DMS114 treated with DMSO at 0.1 percent for 48 hours (cell line): ENCODE results near the gene NTRK2.

Experiments used
- DNase-seq: peaks from one replicate; lab custom pipeline; 2025; ENCODE audit not compliant: unreplicated experiment; lab: John Stamatoyannopoulos, UW

NTRK2 gene

DNA sequence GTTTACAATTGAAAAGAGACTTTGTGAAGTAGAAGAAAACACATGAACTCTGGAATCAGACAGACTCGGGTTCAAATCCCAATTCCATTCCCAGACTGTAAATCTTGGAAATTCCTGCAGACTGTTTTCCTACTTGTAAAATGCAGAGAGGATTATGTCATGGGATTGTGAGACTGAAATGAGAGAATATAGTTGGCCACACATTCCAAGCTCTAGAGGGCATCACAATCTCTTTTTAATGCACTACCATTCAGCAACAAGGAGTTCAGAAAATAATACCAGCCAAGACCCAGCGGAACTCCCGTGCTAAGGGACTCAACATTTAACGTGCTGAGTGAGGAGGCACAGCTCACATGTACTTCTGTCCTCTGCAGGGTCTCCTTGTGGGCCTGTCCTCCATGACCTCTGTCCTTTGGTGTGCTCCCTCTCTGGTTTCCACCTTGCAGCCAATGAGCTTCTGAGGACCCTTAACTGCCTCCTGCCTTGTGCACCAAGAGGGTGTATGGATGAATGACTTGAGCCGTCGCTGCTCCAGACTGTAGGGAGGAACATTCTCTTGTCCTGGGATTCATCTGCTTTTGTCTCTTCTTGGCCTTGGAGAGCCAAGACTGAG lies 263.5 kb downstream of the NTRK2 start:
- no peak for DNase-seq

DNA sequence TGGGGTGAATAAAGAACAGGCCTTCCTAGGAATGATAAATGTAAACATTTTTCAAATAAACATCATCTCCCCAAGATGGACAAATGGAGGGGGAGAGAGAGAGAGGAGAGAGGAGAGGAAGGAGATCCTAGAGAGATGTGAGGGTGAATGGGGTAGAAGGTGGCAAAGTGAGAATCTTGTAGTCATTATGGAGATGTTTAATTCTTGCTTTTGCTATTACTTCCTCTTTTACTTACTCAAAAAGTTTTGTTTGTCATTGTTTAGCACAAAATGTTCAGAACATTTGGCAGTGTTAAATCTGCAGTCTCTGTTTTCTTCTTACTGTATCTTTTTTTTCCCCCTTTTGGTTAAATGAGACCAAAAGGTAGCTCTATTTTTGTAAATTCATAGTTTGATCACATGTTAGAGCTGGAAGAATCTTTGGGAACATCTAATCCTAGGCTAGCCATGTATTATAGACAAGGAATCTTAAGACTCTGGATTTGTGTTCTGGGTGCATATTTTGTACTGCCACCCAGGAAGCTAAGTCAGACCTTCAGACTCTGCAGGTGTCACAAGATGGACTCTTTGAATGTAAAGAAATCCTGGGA lies 266.1 kb downstream of the NTRK2 start:
- DNase-seq: no peak

DNA sequence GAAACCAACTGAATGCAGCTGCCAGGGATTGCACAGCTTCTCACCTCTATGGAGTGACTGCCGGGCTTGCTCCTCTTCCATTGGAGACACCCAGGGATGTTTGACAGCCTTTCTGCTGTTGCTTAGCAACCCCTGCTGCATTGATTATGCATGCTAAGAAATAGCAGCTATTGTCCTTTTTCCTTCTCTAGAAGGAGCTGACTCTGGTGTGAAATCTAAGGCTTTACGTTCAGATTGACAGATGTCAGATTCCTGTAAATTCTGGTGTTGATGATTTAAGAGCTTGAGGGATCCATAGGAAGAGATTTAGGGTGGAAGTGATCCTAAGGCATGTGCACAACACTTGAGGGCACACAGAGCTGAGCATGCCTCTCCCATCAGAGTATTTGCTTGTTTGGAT lies 267.7 kb downstream of the NTRK2 start:
- DNase-seq: no peak

DNA sequence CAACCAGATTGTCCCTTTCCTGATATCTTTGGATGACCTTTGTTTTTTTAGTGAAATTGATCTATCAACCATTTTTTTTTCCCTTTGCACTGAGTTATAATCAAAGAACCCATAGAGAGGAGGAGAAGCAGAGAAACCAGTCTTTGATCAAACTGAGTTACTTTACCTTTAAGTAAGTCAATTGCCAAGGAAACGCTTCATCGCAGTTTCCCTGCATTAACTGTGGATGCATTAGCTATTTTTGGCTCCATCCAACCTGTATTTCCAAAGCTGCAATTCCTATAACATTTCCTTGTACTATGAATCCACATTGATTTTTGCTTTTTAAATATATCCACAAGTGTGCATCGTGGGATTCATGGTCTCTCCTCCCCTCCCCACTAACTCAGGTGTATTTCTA lies 268.1 kb downstream of the NTRK2 start:
- DNase-seq: no peak

DNA sequence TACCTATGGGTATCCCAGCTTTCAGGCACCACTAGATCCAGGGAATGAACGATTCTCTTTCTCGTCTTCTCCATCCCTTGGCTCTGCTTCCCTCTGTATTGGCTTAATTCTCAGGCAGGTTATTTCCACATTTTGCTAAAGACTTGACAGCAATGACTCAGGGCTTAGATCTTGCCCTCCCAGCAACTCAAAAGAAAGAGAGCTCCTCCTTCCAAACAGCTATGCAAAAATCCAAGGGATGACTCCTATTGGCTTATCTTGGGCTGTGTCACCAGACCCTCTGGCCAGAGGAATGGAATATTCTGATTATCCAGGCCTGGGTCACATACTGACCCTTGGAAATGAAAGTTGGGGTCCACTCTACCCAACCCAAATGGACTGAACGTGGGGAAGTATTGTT lies 270.2 kb downstream of the NTRK2 start:
- DNase-seq: no peak

DNA sequence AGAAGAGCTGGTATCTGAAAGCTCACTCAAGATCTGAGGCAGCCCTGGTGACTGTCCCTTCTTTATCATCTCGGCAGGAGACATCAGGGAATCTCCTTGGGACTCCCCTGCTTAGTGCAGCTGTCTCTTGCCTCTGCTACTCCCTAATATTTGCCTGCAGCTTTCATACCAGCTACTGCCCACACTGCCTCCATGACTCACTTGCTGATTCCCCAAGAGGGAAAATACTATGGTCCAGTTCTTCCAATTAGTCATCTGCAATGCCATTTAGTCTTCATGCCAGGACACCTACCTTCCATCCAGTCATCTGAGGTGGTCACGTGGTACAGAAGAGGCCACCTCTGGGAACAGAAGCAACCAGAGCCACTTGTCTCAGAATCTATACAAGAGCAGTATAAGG lies 270.8 kb downstream of the NTRK2 start:
- DNase-seq: no peak

DNA sequence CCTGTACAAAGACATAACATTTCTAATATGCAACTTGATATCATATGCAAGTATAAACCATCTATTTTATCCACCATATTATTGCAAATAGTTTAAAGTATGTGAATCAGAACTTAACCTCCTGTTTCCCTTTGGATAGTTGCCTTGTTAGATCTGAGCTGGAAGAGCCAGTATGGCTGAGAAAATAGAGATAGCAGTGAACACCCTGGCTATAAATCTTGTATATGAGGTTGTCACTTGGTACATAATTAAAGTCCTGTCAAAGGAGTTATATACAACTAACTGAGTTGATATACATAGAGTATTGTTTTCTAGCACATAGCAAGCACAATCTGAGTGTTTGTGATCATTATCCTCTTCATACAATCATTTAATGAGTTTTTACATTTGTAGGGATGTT lies 272.3 kb downstream of the NTRK2 start:
- DNase-seq: no peak

DNA sequence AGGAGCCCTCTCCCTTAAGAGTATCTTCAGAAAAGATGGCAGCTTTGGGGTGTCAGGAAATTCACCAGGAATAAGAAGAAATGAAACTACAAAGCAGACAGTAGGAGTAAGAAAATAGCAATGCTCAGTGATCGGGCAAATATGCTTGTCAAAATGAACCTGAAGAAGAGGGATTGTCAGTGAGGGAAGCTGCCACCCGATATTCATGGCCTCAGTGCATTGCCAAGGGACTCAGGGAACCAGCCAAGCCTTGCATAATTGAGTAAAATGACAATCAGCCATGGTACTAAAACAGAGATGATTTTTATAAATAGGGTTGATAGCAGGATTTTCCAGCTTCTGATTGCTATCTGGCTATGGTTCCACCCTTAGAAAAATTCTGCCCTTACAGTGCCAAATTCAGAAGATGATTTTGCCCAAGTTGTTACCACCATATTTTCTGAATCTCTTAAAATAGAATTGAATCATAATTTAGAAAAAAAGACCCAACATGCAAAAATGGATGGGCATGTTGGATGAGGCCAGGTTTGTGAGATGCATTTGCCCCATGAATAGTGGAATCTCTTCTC lies 274.0 kb downstream of the NTRK2 start:
- no peak for DNase-seq

DNA sequence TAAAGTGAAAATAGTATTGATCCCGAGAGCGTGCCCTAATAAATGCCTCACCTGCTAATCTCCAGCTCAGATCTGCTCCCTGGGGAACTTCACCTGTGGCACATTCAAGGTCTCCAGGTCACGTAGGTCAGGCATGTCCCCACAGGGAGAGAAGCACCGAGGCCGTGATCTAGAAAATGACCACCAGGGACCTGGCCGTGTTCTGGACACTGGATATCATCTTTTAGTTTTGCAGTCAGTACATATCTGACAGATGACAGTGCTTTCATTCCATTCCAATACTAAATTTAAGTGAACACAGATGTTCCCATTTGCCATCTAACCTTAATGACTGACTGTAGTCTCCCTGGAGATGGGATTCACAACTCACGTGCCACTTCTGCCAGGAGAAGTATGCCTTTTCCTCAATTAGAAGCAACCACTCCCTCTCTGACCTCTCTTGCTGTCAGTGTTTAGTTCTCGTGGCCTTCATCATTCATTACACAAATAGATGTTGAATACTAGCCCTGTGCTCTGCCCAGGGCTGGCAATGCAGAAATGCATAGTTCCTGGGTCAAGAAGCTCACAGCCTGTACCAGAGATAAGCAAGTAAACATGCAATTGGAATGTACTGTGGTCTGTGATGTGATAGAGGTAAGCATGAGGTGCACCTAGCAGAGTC lies 276.5 kb downstream of the NTRK2 start:
- DNase-seq: no peak

DNA sequence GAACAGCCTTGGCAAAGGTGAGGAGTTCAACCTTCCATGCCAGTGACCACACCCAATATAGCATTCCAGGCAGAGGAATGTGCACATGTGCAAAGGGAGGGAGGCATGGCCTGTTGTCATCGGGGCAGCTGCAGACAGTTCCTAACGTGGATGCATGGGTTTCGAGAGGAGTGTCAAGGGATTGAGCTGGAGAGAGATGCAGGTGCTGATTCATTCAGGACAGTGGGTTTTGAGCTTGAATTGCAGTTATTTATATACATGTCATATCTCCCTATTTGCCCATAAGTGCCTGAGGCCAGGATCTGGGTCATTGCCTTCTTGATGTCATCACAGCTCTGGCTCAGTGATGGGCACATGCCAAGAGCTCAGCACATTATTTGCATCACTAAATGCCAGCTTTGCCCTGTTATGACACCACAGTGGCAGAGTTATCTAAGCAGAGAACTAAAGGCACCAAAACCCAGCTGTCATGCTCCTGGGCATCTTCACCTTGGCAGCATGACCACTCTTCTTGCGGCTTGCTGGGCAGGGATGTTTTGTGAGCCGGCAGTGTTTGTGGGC lies 278.0 kb downstream of the NTRK2 start:
- no peak for DNase-seq

DNA sequence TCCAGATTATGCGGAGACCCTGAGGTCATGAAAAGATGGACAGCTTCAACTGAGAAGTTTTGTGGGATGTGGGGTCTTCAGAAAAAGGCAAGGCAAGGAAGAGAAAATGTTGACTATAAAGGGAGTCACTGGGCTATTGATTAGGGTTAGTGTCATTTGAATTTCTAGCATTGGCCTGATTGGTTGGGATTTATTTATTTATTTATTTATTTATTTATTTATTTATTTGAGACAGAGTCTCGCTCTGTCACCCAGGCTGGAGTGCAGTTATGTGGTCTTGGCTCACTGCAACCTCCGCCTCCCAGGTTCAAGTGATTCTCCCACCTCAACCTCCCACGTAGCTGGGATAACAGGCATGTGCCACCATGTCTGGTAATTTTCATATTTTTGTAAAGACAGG lies 279.7 kb downstream of the NTRK2 start:
- no peak for DNase-seq

DNA sequence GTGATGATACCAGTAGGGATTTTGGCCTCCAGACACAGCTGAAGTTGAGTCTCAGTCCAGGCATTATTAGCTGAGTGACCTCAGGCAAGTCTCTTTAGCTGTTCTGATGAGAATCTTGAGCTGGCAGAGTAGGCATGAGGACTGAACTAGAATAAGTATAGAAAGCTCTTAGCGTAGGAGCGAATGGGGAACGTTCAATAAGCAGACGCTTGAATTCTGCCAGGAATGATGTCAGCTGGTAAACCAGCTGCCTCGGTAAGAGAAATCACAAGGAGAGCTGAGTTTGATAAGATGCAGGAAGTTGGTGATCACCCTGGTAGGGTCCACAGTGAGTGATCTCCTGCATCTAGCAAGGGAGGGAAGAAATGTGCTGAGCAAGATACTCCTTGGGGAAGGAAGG lies 280.4 kb downstream of the NTRK2 start:
- DNase-seq: no peak

DNA sequence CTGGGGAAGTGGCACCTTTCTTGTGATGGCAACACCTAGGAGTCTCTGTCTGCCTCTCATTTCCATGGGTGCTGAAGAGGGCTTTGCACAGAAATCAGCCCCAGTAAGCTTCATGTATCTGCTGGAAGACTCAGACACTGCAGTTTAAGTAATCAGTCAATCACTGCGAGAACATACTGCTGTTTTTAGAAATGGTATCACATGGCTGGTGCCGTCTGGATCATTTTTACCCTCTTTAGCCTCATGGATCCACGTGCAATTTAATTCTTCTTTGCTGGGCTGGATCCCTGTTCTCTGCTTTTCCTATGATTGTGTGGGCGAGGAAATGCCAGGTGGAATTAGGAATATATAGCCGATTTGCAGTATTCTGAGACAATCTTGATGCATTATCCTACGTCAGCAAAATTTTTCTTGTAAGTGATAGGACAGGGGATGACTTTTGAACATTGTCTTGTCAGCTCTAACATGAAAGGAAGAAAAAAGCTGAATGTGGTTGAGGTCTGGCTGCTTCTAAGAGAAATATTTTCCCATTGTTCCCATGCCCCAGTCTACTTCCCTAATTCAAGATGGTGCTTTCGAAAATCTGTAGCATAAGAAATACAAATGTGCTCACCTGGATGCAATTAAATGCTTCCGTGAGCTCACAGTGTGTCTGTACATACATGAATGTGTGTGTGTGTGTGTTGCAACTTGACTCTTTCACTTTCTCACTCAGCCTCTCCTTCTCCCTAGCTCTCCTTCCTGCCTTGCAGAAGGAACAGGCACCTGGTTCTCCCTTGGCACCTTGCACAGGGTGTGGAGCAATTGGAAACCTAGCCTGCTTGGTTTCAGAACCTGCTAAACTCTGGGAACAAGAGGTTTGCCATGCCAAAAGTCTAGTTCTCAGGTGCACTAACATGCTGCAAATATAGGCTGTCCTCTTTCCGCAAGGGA lies 281.6 kb downstream of the NTRK2 start:
- DNase-seq: no peak

DNA sequence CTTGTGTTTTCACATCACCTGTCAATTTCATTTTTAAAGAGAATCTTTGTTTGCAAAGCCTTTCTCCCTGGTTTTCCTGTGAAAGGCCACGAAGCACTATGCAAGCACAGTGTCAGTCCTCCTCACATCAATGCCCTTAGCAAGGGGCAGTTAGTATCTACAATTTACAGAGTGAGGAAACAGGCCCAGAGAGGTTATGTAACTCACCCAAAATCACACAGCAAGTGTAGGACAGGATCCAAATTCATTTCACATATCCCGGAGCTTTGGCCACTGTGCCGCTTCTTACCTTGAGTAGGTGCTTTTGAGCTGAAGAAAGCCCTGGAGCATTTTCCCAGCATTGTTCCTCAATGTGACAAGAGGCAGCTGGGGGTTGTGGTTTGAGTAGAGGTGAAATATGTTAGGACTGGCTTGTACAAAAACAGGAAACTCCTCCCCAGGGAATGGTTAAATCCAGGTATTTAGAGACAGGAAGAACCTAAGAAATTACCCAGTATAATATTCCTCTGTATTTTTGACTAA lies 283.8 kb downstream of the NTRK2 start:
- DNase-seq: no peak

DNA sequence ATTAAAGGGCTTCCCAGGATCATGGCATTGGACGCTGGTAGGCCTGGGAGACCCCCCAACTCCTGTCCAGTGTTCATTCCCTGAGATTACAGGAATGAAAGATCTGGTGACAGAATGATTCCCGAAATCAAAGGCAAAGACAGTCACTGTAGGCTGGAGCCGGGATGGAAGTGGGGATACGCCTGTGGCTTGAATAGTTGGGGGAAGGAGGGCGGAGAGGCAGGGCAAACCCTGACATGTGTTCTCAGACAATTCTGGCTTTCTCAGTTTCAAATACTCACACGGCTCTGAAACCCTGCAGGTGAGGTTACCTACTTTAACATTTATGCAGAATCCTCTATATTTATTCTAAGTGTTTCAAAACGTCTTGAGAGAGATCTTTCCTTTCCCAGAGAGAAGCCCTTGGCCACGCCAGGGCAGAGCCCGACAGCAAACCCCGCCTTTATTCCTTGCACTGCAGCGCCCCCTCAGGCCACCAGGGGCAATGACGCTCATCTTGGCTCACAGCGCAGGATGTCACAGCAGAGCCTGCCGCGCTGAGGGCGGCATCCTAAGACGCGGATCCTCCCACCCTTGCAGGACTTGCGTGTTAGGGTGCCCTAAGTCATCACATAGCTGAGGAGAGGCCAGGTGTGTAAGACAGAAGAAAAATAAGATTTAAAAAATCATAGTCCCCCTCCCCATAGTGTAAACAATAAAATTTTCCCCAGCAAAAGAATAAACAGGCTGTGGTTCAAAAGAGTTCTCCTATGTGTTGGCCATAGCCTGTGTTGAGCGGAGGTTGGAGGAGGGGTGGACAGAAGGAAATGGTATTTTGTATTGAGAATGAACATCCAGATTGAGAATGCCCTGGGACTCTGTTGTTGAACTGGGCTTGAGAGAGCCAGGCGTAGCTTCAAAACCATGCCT lies 284.5 kb downstream of the NTRK2 start:
- no peak for DNase-seq

DNA sequence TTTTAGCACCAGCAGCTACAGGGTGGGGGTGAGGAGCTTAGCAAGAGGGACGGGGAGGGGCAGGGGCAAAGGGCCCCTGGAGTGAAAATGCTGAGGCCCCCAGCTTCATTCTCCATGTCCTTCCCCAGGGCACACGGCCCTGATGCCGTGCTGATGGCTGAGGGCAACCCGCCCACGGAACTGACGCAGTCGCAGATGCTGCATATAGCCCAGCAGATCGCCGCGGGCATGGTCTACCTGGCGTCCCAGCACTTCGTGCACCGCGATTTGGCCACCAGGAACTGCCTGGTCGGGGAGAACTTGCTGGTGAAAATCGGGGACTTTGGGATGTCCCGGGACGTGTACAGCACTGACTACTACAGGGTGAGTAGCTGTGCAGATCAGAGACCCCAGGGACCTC lies 285.6 kb downstream of the NTRK2 start:
- DNase-seq: no peak

DNA sequence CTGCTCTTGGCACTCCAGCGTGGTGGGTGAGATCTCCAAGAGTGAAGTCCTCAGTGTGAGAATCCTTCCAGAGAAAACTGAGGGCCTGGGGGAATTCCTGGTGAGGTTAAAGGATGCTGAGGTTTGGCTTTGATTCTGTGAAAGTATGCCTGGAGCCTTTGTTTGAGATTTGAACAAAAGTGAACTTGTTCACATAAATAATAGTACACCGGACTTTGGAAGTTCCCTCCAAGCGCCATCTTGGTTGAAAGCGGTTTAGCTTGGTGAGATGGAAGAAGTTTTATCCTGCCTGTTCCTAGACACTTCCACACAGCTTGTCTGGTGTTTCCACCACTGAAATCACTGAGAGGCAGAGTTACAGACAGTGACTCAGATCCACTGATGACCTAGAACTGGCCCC lies 286.4 kb downstream of the NTRK2 start:
- no peak for DNase-seq

DNA sequence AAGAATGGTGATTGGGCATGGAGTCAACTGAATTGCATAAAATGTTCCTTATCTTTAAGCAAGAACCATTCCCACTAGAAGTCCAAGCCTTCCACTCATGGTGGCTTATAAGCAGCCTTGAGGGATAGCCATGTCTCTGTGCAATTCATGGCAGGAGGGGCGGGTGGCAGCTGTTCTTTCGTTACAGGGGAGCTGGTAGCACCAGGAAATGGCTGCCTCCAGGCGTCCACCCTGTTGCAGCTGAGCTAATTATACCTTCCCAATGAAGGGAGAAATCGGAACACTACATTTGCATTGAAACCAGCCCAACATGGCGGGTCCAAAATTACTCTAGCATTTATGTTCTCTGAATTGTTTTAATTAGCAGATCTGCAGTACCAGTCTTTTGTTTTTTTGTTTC lies 289.8 kb downstream of the NTRK2 start:
- DNase-seq: no peak

DNA sequence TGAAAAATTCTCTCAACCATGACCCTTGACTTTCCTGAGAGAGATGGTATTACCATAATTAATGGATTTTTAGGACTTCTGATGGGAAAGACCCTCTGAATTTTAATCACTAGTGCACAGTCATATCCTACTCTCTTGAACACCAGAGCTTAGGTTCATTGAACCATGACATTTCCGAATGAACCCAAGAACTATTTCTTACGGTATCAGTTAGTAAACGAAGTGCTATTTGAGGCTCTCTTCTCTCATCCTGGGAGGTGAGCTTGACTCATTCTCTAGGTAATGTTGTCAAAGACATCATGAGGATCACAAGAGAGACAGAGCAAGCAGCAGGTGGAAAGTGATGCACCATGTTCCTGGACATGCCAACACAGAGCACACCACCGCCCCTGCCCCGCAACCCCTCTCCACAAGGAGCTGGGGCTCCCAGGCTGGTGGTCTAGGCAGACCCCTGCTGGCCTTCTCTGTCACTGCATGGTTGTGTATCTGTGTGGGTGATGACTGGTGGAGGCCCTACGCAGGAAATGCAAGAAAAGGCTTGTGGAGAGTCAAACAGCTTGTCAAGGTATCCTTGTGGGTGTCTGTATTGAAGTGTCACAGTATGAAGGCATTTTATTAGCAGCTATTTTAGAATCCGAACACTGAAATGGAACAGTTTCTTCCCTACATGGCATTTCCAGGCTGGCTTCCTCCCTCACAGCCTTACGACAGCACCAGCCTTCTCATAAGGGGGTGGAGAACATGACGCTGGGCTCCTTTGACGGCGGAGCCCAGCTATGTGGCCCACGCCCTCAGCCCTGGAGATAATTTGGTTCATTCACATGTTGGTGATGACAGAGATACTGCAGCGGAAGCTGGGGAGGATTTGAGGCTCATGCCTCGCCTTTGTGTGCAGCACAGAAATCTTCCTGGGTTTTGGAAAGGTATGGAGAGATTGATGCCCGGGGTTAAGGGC lies 297.6 kb downstream of the NTRK2 start:
- DNase-seq: no peak
